Naive B cell (primary cell): ENCODE measurements around the gene CFAP73. TPM values are rescaled to one million over a fixed set of nuclear protein-coding genes. Genes with fewer than 3 reads are reported as not detected.

ENCODE experiments used
- ATAC-seq, 2 donors: fragments of 150-1000 bp; cut with Tn5 transposase; 2 replicates each; pipeline ENCODE4 v1.10.0; 2021; ENCODE audit warnings: low read depth in 2 of 2, mild to moderate bottlenecking in 2 of 2, moderate library complexity in 2 of 2
- DNase-seq: peaks from one replicate; pipeline ENCODE4 v3.0.0; 2022
- H3K27ac Mint-ChIP-seq, 6 donors: one replicate each; pipeline ENCODE4 v1.8.0; 2020 to 2022; ENCODE audit warnings: mild to moderate bottlenecking in 6 of 6, mixed read lengths in 6 of 6, moderate library complexity in 5 of 6, inconsistent platforms in 2 of 6
- H3K27me3 Mint-ChIP-seq, 3 donors: one replicate each; pipeline ENCODE4 v1.8.0; 2021 to 2022; ENCODE audit warnings: mixed read lengths in 3 of 3, mild to moderate bottlenecking in 1 of 3
- H3K36me3 Mint-ChIP-seq, 2 donors: one replicate each; pipeline ENCODE4 v1.8.0; 2020 to 2022; ENCODE audit warnings: mixed read lengths in 2 of 2, inconsistent platforms in 1 of 2, mild to moderate bottlenecking in 1 of 2
- H3K4me1 Mint-ChIP-seq, 3 donors: one replicate each; pipeline ENCODE4 v1.8.0; 2020 to 2022; ENCODE audit warnings: mixed read lengths in 3 of 3, inconsistent platforms in 1 of 3, mild to moderate bottlenecking in 1 of 3, moderate library complexity in 1 of 3
- H3K4me3 Mint-ChIP-seq, 8 donors: one replicate each; pipeline ENCODE4 v1.8.0; 2020 to 2022; ENCODE audit warnings: mild to moderate bottlenecking in 8 of 8, mixed read lengths in 8 of 8, moderate library complexity in 8 of 8, inconsistent platforms in 2 of 8
- H3K9me3 Mint-ChIP-seq, 7 donors: one replicate each; pipeline ENCODE4 v1.8.0; 2020 to 2022; ENCODE audit warnings: mixed read lengths in 7 of 7, mild to moderate bottlenecking in 5 of 7, inconsistent platforms in 2 of 7, moderate library complexity in 1 of 7
- polyA plus RNA-seq, 6 donors: library from polyadenylated mRNA; unstranded; fragments of 300-500 nt; fragmentation: Illumina TruSeq; gene quantifications; one replicate each; pipeline ENCODE4 v1.2.3, GENCODE V29; 2021; ENCODE audit warnings: low read depth in 6 of 6

Gene CFAP73
- polyA plus RNA-seq, 6 donors from 2014 or later, result 1.2 TPM; not detected in 5

GRCh38 chr12:113154351-113154973 lies 4.9 kb downstream of the CFAP73 start:
- no peaks in the 10 kb centered on the region for H3K9me3 Mint-ChIP-seq
- DNase-seq (no peak), ATAC-seq (peak; percentile 11 to 19)

GRCh38 chr12:113155060-113155459 lies 5.5 kb downstream of the CFAP73 start:
- Mint-ChIP-seq H3K4me1 (peaks cover 7 to 26% (median 17%) of the 10 kb centered on the region in 3 donors), H3K27me3 (no peaks in the 10 kb centered on the region), H3K36me3 (peaks cover 0 to 19% of the 10 kb centered on the region in 2 donors), H3K9me3 (no peaks in the 10 kb centered on the region), H3K4me3 (peak overlapping the region in 5 of 8 donors; percentile 12 to 57 (median 38)), H3K27ac (peak overlapping the region in 2 of 6 donors; percentile 21 to 63)
- DNase-seq (no peak), ATAC-seq (no peak)

More at GRCh38 chr12:113154351-113154973, 4.9 kb downstream of the CFAP73 start:
- Mint-ChIP-seq H3K27me3 (no peaks in the 10 kb centered on the region), H3K27ac (no peak overlapping the region), H3K36me3 (peaks cover 0 to 15% of the 10 kb centered on the region in 2 donors), H3K4me3 (peak overlapping the region; percentile 52 to 88 (median 82)), H3K4me1 (peaks cover 7 to 26% (median 17%) of the 10 kb centered on the region in 3 donors)

GRCh38 chr12:113155646-113156045 lies 6.1 kb downstream of the CFAP73 start:
- no peak for ATAC-seq
- no peak for DNase-seq
- peak overlapping the region in 2 of 6 donors; percentile 21 to 63 for H3K27ac Mint-ChIP-seq
- no peaks in the 10 kb centered on the region for H3K9me3 Mint-ChIP-seq
- H3K4me3 Mint-ChIP-seq, result peak overlapping the region in 5 of 8 donors; percentile 12 to 67 (median 38)
- peaks cover 10 to 26% (median 17%) of the 10 kb centered on the region in 3 donors for H3K4me1 Mint-ChIP-seq
- H3K27me3 Mint-ChIP-seq, result no peaks in the 10 kb centered on the region
- H3K36me3 Mint-ChIP-seq, result peaks cover 0 to 22% of the 10 kb centered on the region in 2 donors

DNA sequence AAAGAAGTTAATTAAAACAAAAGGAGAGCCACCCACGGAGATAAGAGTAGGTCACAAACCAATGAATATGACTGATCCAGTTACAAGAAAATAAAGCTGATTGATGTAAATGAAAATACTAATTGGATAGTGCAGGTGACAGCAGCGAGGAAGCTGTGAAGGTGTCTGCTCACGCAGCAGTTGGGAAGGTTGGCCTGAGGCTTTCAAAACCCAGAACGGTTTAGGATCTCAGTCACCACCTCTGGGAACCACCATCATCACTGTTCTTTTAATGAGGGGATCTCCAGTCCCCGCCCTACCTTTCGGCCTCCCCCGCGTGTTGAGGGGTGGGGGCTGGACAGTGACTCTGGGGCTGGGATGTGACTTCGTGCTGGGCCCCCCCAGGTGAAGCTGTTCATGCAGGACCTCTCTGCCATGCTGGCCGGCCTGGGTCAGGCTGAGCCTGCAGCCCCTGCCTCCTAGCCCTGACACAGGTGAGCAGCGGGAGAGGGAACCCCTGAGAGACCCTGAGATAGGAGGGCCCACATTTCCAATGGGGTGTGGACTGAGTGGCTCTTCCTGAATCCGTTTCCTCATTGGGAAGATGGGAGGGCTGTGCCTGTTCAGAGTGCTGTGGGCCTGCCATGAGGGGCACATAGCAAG lies 7.8 kb downstream of the CFAP73 start:
- no peaks in the 10 kb centered on the region for H3K27me3 Mint-ChIP-seq
- peaks cover 0 to 39% of the 10 kb centered on the region in 2 donors for H3K36me3 Mint-ChIP-seq
- DNase-seq (no peak), ATAC-seq (no peak)
- H3K4me3 Mint-ChIP-seq, result peak overlapping the region in 1 of 8 donors; percentile 64
- peaks cover 9 to 22% (median 12%) of the 10 kb centered on the region in 3 donors for H3K4me1 Mint-ChIP-seq
- peak overlapping the region in 3 of 6 donors; percentile 35 to 65 (median 55) for H3K27ac Mint-ChIP-seq
- no peaks in the 10 kb centered on the region for H3K9me3 Mint-ChIP-seq

- ATAC-seq (no peak), DNase-seq (no peak)
- Mint-ChIP-seq H3K27ac (peak overlapping the region in 1 of 6 donors; percentile 42), H3K4me3 (peak overlapping the region in 1 of 8 donors; percentile 29), H3K4me1 (peaks cover 6 to 14% (median 7%) of the 10 kb centered on the region in 3 donors), H3K27me3 (no peaks in the 10 kb centered on the region), H3K36me3 (peaks cover 0 to 47% of the 10 kb centered on the region in 2 donors), H3K9me3 (no peaks in the 10 kb centered on the region)
Measured at GRCh38 chr12:113158439-113159203, 9.1 kb downstream of the CFAP73 start.

- Mint-ChIP-seq H3K4me3 (no peak overlapping the region), H3K9me3 (no peaks in the 10 kb centered on the region), H3K27me3 (no peaks in the 10 kb centered on the region), H3K27ac (no peak overlapping the region), H3K36me3 (peaks cover 0 to 49% of the 10 kb centered on the region in 2 donors), H3K4me1 (peaks cover 0 to 10% (median 7%) of the 10 kb centered on the region in 3 donors)
- no peak for ATAC-seq
- no peak for DNase-seq
Measured at GRCh38 chr12:113159937-113160336, 10.4 kb downstream of the CFAP73 start.

GRCh38 chr12:113161415-113162016 lies 12.0 kb downstream of the CFAP73 start:
- ATAC-seq, result peak; percentile 35
- no peaks in the 10 kb centered on the region for H3K9me3 Mint-ChIP-seq
- peak overlapping the region in 1 of 8 donors; percentile 22 for H3K4me3 Mint-ChIP-seq

GRCh38 chr12:113162102-113163029 lies 12.8 kb downstream of the CFAP73 start:
- H3K4me3 Mint-ChIP-seq, result peak overlapping the region in 1 of 8 donors; percentile 22
- DNase-seq (no peak), ATAC-seq (no peak)
- peak overlapping the region in 2 of 6 donors; percentile 24 to 70 for H3K27ac Mint-ChIP-seq
- no peaks in the 10 kb centered on the region for H3K27me3 Mint-ChIP-seq
- no peaks in the 10 kb centered on the region for H3K9me3 Mint-ChIP-seq
- peaks cover 0 to 7% (median 1%) of the 10 kb centered on the region in 3 donors for H3K4me1 Mint-ChIP-seq
- H3K36me3 Mint-ChIP-seq, result peaks cover 0 to 48% of the 10 kb centered on the region in 2 donors

More at GRCh38 chr12:113161415-113162016, 12.0 kb downstream of the CFAP73 start:
- Mint-ChIP-seq H3K27me3 (no peaks in the 10 kb centered on the region), H3K27ac (peak overlapping the region in 3 of 6 donors; percentile 73 to 87 (median 87)), H3K36me3 (peaks cover 0 to 54% of the 10 kb centered on the region in 2 donors), H3K4me1 (peaks cover 0 to 7% (median 7%) of the 10 kb centered on the region in 3 donors)
- no peak for DNase-seq

- ATAC-seq, result no peak
- no peak for DNase-seq
- H3K27ac Mint-ChIP-seq, result peak overlapping the region in 1 of 6 donors; percentile 70
- H3K4me1 Mint-ChIP-seq, result peaks cover 0 to 7% (median 0%) of the 10 kb centered on the region in 3 donors
- H3K4me3 Mint-ChIP-seq, result no peak overlapping the region
- H3K27me3 Mint-ChIP-seq, result no peaks in the 10 kb centered on the region
- no peaks in the 10 kb centered on the region for H3K9me3 Mint-ChIP-seq
- H3K36me3 Mint-ChIP-seq, result peaks cover 0 to 44% of the 10 kb centered on the region in 2 donors
Measured at GRCh38 chr12:113163030-113163360, 13.5 kb downstream of the CFAP73 start.

DNA sequence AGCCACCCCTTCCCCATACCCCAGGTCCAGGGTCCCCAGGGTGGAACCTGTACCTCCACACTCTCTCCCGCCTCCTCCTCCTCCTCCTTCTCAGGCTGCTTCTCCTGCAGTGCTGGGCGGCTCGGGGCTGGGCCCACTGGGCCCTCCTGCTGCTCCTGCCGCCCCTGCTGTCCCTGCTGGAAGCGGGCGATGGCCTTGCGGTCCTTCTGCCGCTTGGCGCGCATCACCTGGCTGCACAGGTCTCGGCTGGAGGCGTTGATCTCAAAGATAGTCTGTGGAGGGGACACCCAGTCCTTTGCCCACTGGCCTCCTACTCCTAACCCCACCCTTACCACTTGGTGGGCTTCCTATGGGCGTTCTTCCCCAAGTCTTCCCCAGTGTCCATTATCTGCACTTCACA lies 14.5 kb downstream of the CFAP73 start:
- no peak for ATAC-seq
- Mint-ChIP-seq H3K27me3 (no peaks in the 10 kb centered on the region), H3K9me3 (no peaks in the 10 kb centered on the region), H3K36me3 (peaks cover 0 to 44% of the 10 kb centered on the region in 2 donors), H3K4me1 (peaks cover 0 to 7% (median 0%) of the 10 kb centered on the region in 3 donors), H3K27ac (peak overlapping the region in 1 of 6 donors; percentile 85), H3K4me3 (no peak overlapping the region)
- DNase-seq, result no peak

DNA sequence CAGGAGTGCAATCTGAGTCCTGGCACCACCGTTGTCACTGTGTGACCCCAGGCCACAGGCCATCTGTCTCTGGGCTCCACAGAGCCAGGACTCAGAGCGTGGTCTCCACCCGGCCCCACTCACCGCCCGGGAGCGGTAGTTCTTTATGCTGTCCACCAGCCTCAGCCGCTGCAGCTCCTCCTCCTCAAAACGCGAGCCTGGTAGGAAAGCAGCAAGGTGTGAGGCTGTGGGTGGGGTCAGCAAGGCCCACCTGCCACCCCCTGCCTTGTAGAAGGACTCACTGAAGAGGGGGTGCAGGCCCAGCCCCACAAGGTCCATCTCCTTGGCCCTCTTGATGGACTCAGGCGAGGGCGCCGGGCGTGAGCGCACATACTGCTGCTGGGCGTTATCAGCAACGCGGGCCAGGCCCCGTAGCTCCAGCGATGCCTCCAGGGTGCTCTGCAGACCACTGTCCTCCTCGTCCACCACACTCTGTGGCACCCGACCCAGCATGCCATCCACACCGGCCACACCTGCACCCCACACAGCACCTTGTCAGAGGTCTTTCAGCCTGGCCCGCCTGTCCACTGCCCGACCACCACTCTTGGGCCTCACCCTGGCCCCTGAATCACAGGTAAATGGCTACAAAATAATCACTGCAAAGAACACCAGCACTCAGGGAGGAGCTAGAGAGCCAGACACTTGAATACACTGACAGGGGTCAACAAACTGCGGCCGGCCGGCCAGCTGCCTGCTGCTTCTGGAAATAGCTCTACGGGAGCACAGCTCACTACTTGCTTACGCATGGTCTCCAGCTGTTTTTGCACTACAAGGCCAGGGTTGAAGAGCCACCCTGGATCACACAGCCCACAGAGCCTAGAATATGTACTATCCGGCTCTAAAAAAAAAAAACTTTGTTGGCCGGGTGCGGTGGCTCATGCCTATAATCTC lies 16.3 kb downstream of the CFAP73 start:
- Mint-ChIP-seq H3K27me3 (no peaks in the 10 kb centered on the region), H3K27ac (peak overlapping the region in 1 of 6 donors; percentile 47), H3K36me3 (peaks cover 3 to 37% of the 10 kb centered on the region in 2 donors)

More for the DNA sequence above, 16.3 kb downstream of the CFAP73 start:
- DNase-seq (no peak), ATAC-seq (no peak)
- Mint-ChIP-seq H3K4me1 (peaks cover 0 to 5% (median 2%) of the 10 kb centered on the region in 3 donors), H3K9me3 (no peaks in the 10 kb centered on the region), H3K4me3 (peak overlapping the region in 1 of 8 donors; percentile 43)
